HG03039 (cell line): ENCODE results near the gene PARS2.
"Not testable (repeated sequence)": the region's sequence is repeated elsewhere in the genome, so short reads cannot be mapped to it uniquely, and the experiment has no call there.

Source experiments
- ATAC-seq: cut with Tn5 transposase; IDR thresholded peaks from one replicate; pipeline ENCODE4 v1.9.1; 2021; ENCODE audit warnings: mild to moderate bottlenecking, moderate library complexity; ENCODE audit not compliant: unreplicated experiment

Gene PARS2

DNA sequence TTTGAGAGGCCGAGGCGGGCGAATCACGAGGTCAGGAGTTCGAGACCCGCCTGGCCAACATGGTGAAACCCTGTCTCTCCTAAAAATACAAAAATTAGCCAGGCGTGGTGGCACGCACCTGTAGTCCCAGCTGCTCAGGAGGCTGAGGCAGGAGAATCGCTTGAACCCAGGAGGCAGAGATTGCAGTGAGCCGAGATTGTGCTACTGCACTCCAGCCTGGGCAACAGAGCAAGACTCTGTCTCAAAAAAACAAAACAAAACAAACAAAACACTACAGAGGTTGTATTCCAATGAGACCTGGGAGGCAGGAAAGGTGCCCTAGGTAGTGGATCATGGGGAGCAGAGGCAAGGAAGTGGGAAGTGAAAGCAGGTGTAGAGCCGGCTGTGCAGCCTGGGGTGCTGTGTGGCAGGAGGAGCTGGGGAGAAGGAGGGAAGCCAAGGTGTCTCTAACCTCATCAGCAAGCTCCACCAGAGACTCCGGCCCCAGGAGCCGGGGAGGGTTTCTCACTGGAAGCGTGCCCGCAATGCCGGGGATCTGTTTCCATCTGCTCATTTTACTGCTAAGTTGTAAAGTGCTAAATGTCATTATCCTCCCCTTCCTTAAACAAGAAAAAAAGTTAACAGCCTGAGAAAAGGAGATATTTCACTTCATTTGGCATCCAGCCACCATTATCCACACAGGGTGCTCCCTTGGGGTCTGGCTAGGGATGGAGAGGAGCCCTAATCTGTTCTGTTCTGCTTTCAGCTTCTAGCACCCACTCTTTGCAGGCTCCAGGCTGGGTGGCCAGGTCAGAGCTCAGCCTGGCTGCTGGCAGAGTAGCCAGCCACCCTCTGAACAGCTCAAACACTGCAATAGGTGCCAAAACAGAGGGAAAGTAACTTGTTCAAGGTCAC is 11.8 kb upstream of the PARS2 start:
- ATAC-seq: not testable (repeated sequence)

DNA sequence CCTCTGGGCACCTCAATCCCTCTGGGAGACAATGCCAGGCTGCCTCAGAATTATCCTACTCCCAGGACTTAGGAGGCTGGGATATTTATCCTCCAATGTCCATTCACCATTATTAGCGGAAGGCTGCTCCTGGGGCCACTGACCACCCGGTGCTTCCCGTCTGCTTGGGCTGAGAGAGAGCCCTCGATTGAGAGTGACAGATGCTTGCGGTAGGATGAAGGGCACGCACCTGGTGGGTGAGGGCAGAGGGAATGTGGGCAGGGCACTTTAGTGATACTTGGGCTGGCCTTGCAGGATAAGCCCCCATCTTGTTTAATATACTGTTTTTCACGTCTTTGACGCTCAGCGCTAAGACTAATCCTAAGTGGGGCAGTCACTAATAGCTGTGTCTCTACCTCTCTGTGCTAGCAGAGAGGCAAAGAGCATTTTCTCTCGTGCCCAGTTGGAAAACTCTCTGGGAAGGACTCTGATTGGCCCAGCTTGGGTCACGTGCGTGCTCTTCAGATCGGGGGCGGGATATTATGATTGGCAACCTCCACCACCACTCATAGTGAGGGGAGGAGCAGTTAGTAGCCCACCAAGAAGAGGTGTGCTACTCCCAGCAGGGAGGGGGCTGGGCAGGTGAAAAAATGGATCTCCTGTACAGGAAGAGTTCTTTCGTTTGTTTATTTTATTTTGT is 10.6 kb upstream of the PARS2 start:
- ATAC-seq: no peak

DNA sequence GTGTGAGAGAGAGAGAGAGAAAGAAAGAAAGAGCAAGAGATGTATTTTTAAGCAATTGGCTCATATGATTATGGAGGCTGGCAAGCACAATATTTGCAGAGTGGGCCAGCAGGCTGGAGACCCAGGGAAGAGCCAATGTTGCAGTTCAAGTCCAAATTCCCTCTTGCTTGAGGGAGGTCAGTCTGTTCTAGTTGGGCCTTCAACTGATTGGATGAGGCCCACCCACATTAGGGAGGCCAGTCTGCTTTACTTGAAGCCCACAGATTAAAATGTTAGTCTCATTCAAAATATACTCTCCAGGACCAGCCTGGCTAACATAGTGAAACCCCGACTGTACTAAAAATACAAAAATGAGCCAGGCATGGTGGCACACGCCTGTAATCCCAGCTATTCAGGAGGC is 8.6 kb upstream of the PARS2 start:
- no peak for ATAC-seq

DNA sequence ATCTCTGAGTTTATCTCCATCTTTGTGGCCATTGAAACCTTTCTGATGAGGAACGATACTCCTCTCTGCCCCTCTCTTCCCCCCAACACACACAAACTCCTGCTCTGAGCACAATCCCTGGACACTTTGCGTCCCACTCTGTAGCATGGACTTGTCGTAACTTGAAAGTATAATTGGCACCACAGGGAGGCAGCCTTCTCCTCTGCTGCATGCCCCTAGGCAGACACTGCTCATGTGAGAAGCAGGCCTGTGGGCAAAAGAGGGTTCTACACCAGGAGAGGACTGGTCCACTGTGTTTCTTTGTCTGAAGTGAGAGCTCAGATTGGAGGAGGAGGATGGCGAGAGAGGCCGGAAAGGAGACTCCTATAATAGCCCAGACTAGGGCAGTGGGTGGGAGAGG is 3.8 kb upstream of the PARS2 start:
- no peak for ATAC-seq

DNA sequence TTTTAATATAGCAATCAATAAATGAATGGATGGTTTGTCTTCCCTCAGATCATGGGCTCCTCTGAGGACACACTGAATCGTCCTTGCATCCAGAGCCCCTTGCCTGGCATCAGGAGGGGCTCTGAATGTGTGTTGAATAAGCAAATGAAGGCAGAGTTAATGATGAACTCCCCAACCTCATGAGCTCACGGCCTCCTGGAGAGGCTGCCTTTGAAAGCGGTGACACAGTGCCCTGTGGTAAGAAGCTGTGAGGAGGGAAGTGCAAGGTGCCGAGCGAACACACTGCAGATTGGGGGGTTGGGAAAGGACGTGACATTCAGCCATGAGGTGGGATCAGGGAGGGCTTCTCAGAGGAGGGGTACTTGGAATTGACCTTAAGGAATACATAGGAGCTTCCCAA is 3.2 kb upstream of the PARS2 start:
- no peak for ATAC-seq

DNA sequence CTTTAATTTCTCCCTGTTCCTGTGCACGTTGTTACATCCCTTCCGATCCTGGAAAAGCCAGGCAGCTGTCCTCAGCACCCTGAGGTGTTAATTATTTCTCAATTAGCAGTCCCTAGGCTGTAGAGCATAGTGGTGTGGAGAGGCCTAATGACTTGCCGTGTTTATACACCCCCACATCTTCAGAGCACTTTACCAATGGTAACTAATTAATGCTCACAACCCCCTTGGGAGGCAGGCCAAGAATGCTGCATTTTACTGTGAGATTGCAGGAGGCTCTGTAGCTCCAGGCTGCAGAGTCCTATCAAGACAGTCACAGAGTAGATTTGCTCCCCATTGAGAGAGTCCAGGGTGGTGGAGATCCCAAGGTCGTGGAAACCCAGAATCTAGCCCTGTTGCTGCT is 2.4 kb upstream of the PARS2 start:
- ATAC-seq: no peak

DNA sequence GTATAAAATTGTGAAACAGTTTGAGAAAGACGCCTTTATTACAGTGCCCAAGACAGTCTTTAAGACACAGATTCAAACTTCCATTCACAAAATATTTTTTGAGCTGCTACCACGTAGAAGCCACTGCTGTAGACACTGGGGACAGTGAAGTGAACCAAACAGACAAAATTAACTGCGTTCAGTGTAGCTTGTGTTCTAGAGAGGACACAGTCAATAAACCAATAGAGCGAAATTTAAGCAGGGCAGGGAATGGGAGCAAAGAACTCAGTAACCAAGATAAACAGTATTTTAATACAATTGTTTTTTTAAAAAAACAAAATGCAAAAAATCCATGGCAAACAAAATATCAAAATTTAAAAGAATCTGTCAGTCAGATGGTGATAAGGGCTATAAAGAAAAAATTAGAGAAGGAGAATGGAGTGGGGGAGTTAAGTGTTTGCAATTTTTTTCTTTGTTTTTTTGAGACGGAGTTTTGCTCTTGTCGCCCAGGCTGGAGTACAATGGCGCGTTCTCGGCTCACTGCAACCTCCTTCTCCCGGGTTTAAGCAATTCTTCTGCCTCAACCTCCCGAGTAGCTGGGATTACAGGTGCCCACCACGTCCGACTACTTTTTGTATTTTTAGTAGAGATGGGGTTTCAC is 719 bp upstream of the PARS2 start:
- peak; percentile 3 for ATAC-seq

DNA sequence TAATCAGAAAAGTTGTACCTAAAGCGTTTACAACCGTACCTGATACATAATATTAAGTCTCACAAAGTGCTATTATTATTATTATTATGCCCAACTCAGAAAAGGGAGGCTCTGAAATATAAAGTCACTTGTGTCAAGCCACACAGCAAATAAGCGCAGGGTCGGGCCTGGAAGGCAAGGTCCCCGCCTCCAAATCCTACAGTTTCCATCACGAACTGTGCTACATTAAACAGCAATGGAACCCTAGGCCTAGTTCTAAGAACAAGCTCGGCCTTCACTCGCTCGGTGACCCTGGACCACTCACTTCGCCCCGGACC is 549 bp downstream of the PARS2 start:
- ATAC-seq: no peak

DNA sequence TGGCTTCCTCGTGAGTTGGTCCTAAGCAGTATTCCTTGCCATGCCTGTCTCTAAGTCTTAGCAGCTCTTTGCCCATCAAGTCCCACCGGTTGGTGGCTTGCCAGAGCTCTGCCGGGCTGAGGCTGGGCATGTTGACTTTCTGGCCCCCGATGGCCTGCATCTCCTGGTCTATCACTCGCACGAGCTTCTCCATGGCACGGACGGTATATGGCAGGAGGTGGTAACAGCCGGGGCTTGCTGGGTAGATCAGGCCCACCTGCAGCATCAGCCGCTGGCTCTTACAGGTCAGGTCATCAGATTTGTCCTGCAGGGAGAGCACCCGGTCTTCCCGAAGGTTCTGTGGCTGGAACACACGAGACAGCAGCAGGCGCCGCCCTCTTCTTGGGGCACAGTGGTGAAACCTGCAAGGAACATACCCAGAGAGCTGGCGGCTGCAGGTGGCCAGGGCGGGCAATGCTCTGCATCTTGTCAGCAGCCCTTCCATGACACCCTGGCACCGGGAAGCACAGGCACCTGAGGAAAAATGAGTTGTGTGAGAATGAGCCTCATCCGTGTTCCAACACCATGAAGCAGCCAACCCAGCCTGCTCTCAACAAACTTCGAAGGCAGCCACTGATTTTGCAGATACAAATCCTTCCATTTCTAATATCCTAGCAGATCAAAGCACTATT is 5.5 kb downstream of the PARS2 start:
- no peak for ATAC-seq

DNA sequence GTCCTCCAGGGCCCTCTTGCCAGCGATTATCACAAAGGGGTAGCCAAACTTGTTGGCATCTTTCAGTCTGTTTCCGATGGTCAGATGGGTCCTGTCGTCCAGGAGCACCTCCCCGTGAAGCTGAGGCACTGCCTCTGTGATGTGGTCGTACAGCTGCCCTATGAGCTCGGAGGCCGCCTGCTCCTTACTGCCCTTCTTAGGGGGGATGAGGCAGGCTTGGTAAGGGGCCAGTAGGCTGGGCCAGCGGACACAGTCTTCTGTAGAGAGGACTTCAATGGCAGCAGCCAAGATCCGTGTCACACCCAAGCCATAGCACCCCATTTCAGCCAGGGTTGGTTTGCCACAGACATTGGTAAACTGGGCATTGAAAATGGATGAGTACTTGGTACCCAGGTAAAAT is 6.5 kb downstream of the PARS2 start:
- no peak for ATAC-seq

DNA sequence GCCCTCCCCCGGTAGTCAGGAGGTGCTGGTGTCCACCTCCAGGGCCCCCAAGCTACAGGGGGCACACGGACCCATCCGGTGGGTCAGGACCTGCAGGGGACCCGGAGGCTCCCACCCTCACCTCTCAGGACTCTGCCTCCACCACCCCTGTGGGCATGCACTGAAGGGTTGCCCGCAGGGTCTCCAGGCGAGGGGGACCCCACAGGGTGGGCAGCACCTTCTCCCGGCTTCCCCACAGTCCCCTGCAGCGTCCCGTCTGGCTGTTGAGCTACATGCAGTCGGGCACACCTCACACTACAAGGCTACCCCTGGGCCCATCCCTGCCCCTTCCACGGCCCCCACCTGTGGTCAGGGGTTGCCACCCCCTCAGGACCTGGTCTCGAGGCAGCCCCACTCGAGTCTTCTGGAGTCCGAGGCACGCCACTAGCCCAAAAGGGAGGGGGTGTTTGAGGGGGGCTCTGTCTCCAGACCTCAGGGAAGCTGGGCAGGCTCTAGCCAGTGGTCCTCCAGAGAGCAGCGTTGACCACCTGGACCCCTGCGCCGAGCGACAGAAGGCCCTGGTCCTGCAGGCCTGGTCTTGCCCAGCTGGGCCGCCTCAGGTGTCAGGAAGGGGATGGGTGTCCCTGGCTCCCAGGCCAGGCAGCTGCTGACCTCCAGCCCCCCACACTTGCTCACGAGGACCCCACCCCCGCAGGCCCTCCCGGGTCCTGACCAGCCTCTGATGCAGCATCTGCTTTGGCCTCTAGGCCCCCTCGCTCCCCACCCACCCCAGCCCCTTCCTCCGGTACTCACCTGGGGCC is 9.6 kb downstream of the PARS2 start:
- ATAC-seq: no peak

DNA sequence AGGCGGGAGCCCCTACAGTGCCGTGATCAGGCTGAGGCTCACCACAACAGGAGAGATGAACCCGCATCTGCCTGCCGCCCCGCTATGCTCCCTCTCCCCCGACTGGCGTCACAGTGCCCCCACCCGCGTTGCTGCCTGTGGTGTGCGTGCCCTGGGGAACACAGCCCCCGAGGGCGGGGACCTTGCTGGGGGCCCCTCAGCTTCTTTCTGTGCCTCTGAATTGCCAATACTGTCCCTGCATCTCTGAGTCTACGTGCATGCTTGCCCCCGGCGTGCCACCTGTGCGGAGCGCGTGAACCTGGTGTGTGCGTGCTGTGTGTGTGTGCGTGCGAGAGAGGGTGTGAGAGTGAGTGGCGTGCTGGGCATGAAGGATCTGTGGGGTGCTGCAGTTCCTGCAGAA is 10.3 kb downstream of the PARS2 start:
- no peak for ATAC-seq

DNA sequence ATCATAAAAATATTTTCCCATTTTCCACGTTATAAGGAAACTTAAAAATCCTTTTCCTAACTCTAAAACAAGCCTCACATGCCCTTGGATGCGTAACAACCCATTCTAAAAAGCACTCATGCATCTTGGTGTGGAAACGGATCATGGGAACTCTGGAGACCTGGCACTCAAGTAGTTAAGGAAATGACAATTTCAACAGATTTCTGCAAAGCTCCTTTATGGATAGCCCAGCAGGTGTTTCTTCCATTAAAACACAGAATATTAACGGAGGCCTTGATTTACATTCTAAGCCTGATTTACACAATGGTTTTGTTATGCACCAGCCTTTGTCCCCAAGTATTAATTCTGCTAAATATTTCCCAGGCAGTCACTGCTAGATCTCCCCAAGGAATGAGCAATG is 12.9 kb downstream of the PARS2 start:
- ATAC-seq: no peak

DNA sequence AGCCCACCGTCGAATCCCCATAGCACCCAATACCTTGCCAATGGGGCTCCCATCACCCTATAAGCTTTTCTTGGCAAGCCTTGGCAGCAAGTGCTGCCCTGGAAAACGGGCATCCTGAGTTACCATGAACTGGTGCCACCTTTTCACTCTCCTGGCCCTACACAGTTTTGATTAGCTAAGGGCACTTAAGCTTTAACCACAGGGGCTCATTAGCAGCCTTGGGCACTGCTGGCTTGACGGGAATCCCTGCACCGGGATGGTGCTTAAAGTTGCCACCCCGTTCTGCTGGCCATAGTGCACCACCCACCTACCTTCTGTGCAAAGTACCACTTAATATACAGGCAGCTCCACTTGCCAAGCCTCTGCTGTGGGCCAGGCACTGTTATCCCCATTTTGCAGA is 13.7 kb downstream of the PARS2 start:
- no peak for ATAC-seq

DNA sequence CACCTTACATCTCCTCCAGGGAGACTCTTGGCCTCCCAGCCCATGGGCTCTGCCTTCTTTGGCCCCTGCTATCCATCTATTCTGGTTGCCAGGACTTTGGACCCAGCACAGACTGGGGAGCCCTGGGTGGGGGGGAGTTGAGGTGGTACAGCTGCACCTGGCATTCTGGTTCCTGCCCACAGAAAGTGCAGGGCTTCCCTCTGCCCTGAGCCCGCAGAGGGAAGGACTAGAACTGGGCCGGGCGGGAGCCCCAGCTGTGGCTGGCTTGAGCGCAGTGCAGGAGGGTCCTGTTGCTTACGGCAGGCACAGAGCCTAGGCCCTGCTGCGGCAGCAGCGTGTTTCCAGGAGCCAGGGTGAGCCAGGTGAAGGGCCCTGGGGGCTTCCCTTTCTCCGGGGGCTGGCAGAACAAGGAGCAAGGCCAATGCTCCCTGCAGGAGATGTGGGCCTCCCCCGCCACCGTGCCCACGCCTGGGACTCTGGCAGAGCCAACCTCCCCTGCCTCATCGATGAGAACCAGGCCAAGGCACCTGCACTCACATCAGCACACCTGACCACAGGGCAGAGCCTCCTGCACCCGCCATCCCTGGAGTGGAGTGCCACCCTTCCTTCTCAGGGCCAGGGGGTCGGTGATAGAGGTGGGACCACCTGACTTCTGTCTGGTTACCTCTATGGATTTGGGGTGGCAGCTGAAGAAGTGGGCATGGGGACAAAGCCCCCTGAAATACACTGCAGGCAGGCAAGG is 16.1 kb downstream of the PARS2 start:
- ATAC-seq: no peak

DNA sequence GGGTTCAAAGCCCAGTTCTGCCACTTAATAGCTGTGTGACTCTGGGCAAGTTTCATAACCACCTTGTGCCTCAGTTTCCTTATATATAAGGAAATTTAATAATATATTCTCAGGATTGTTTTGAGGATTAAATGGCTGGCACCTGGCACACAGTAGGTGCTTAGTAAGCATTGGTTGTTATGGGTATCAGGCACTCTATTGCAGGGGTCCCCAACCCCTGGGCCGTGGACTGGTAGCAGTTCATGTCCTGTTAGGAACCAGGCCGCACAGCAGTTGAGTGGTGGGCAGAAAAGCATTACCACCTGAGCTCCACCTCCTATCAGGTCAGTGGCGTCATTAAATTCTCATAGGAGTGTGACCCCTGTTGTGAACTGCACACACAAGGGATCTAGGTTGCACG is 18.5 kb downstream of the PARS2 start:
- no peak for ATAC-seq

DNA sequence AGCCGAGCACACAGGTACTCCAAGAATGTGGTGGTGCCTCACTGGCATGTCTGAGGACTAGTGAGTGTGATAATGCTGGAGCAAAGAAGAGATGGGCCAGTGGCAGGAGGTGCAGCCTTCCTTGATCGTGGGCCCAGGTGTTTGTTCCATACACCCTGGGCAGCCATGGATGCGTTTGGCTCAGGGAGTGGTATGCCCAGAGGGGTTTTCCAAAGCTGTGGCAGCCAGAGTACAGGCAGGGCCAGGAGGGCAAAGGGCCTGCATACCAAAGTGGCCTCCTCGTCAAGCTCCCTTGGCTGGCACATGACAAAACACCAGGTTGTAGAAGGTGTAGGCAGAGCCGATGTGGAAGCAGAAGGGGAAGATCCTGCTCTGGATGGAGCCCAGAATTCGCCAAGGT is 19.0 kb downstream of the PARS2 start:
- ATAC-seq: no peak

DNA sequence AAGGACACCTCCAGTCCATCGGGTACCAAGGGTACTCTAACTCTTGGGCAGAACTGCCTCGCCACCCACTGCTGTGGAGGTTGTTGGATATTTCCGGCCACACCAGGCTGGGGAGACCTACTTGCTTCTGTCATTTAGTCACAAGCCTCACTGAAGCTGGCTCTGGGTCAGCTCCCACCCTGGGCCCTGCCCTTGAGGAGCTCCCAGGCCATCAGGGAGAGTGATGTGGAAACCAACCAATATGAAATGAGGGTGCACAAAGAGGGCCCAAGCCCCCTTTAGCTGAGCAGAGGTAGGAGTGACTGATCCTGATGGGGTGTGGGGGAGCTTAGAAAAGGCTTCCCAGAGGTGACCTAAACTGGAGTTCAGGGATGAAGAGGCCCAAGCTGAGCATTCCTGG is 19.6 kb downstream of the PARS2 start:
- no peak for ATAC-seq

DNA sequence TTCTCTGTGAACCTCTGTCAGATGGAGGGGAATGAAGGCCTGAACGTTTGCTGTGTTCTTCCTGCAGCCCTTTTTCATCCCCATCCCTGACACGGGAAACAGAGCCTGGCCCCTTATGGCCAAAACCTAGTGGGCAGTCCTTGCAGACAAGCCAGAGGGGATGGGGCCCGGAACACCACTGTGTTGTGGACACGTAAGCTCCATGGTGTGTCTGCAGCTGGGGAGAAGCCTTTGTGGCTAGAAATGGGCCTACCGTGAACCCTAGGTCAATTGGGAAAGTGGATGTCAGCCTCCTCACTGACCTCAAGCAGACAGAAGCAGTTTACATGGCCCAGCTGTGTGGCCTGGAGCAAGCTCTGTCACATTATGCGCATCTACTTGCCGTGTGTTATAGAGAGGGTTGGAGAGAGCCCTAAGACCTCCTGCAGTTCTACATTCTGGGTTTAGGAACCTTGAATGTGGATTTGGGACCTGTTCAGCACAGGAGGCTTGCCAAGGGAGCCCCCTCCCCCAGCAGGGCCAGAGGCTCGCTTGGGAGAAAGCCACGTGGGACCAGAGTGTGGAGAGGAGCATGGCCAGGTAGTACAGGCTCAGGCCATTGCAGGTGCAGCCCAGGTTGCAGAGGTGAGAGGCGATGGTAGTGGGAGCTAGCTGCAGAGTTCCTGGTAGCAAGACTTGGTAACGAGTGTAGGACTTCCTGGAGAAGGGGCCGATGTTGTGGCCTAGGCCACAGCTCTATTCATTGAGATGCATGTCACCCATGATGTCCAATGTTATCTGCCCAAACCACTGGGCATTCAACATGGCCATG is 20.7 kb downstream of the PARS2 start:
- ATAC-seq: no peak
